H54 (cell line): Measurements from ENCODE around the gene MAPK14.

Experiments
- DNase-seq: peaks from one replicate; pipeline ENCODE4 v3.0.0; 2011; ENCODE audit warnings: low spot score, mixed read lengths; ENCODE audit not compliant: insufficient read length
- FAIRE-seq: peaks from 3 replicates; lab custom pipeline; 2011; peaks lifted over from hg19 to GRCh38; lab: Jason Lieb, UNC
- POLR2A ChIP-seq: IDR thresholded peaks from 2 replicates; pipeline ENCODE4 v1.6.1; 2011; ENCODE audit warnings: low read depth, mild to moderate bottlenecking, low read length

Gene MAPK14

GRCh38 chr6:36050947-36051710 lies 23.5 kb downstream of the MAPK14 start:
- FAIRE-seq, result no peak
- no peak for DNase-seq
- no peak for TF ChIP-seq POLR2A

- FAIRE-seq (no peak), DNase-seq (no peak)
- TF ChIP-seq POLR2A, result no peak
Measured at GRCh38 chr6:36052097-36052496, 24.5 kb downstream of the MAPK14 start.

- TF ChIP-seq POLR2A, result no peak
- FAIRE-seq (no peak), DNase-seq (no peak)
Measured at GRCh38 chr6:36053878-36054277, 26.3 kb downstream of the MAPK14 start.

GRCh38 chr6:36054415-36054814 lies 26.8 kb downstream of the MAPK14 start:
- TF ChIP-seq POLR2A, result no peak
- DNase-seq (no peak), FAIRE-seq (no peak)

- DNase-seq (no peak), FAIRE-seq (no peak)
Measured at GRCh38 chr6:36054956-36055355, 27.3 kb downstream of the MAPK14 start.

GRCh38 chr6:36056178-36056577 lies 28.6 kb downstream of the MAPK14 start:
- no peak for DNase-seq

More at GRCh38 chr6:36054956-36055355, 27.3 kb downstream of the MAPK14 start:
- TF ChIP-seq POLR2A, result no peak

GRCh38 chr6:36061236-36061635 lies 33.6 kb downstream of the MAPK14 start:
- DNase-seq (no peak), FAIRE-seq (no peak)
- no peak for TF ChIP-seq POLR2A

More at GRCh38 chr6:36056178-36056577, 28.6 kb downstream of the MAPK14 start:
- no peak for TF ChIP-seq POLR2A
- FAIRE-seq, result peak; percentile 41

- no peak for FAIRE-seq
- no peak for TF ChIP-seq POLR2A
Measured at GRCh38 chr6:36062247-36062646, 34.6 kb downstream of the MAPK14 start.

GRCh38 chr6:36063318-36064060 lies 35.9 kb downstream of the MAPK14 start:
- FAIRE-seq (no peak), DNase-seq (no peak)

More at GRCh38 chr6:36062247-36062646, 34.6 kb downstream of the MAPK14 start:
- DNase-seq, result no peak

GRCh38 chr6:36064770-36065396 lies 37.3 kb downstream of the MAPK14 start:
- no peak for TF ChIP-seq POLR2A
- DNase-seq (no peak), FAIRE-seq (no peak)

More at GRCh38 chr6:36063318-36064060, 35.9 kb downstream of the MAPK14 start:
- no peak for TF ChIP-seq POLR2A

GRCh38 chr6:36065916-36066315 lies 38.3 kb downstream of the MAPK14 start:
- peak; percentile 41 for FAIRE-seq

GRCh38 chr6:36066817-36067216 lies 39.2 kb downstream of the MAPK14 start:
- TF ChIP-seq POLR2A, result no peak
- DNase-seq (no peak), FAIRE-seq (no peak)

More at GRCh38 chr6:36065916-36066315, 38.3 kb downstream of the MAPK14 start:
- TF ChIP-seq POLR2A, result no peak
- no peak for DNase-seq

GRCh38 chr6:36067374-36068011 lies 39.9 kb downstream of the MAPK14 start:
- no peak for TF ChIP-seq POLR2A
- DNase-seq (no peak), FAIRE-seq (peak; percentile 81)
